HG03342 (cell line): Measurements from ENCODE around the gene FLVCR2.

Experiments used
- ATAC-seq: cut with Tn5 transposase; IDR thresholded peaks from one replicate; pipeline ENCODE4 v1.9.1; 2021; ENCODE audit warnings: mild to moderate bottlenecking, moderate library complexity; ENCODE audit not compliant: unreplicated experiment

The FLVCR2 gene

GRCh38 chr14:75553761-75554364, 24.6 kb upstream of the FLVCR2 start:
- ATAC-seq, result no peak

DNA sequence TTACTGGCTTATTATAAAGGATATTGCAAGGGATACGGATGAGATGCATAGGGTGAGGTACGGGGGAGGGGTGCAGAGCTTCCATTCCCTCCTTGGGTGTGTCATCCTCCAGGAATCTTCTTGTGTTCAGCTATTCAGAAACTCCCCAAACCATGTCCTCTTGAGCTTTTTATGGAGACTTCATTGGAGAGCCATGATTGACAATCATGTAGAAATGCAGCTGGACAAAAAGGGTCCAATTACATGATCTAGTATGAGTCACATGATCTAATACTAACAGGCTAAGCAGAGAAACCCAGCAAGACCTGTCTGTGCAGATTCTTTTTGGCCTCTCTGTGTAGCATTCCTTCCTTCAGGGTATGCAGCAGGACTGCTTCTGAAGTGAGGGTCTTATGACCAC, 23.9 kb upstream of the FLVCR2 start:
- ATAC-seq, result no peak

- no peak for ATAC-seq
Measured at GRCh38 chr14:75558440-75558839, 20.0 kb upstream of the FLVCR2 start.

DNA sequence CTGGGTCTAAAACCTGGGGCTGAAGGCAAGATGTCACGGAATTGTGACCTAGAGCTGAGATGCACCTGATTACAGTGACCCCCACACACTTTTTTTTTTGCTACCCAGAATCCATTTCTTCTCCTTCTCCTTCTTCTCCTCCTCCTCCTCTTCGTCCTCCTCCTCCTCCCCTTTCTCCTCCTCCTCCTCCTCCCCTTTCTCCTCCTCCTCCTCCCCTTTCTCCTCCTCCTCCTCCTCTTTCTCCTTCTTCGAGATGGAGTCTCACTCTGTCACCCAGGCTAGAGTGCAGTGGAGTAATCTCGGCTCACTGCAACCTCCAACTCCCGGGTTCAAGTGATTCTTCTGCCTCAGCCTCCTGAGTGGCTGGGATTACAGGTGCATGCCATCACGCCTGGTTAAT, 19.4 kb upstream of the FLVCR2 start:
- ATAC-seq, result no peak

DNA sequence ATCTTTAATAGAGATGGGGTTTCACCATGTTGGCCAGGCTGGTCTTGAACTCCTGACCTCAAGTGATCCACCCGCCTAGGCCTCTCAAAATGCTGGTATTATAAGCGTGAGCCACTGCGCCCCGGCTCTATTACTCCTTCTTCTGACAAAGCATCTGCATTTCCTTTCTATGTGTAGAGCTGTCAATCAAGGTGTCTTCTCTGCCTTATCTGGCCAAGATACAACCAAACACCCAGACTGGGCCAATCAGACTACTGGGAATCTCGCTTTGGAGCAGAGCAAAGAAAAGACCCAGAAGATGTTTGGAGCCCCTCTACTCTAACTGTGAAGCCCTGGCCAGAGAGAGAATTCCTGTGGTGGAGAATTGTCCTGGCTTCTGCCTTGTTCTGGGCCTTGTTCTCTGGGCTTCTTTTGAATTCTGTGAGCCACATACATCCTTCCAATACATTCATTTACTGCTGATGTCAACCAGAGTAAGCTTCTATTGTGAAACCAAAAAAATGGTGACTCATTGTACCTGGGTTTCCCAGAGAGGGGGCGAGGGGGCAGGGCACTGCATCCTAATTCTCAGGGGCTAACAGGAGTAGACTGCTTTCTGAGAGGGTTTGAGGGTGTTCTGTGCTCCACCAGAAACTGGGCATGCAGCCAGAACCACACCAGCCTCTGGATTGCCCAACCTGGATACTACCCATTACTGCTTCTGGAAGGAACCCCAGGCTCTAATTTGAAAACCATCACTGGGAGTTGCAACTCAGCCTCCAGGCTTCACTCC, 18.8 kb upstream of the FLVCR2 start:
- no peak for ATAC-seq

DNA sequence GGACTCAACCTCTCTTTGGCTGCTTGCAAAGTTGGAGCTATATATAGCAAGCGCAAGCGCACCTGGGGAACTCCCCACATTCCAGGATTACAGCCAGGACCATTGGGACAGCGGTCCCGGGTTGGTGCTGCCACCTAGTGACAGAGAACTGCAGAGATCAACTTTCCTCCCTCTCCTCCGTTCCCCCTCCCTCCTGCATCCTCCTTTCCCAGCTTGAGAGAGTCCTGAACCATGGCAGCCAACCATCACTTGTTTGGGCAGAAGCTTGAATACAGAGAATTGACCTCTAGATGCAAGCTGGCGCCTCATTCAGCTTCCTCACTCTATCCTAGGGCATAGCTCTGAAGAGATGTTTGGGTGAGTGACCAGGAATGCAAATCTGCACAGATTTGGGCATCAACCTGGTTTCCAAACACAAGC, 17.4 kb upstream of the FLVCR2 start:
- peak; percentile 53 for ATAC-seq

DNA sequence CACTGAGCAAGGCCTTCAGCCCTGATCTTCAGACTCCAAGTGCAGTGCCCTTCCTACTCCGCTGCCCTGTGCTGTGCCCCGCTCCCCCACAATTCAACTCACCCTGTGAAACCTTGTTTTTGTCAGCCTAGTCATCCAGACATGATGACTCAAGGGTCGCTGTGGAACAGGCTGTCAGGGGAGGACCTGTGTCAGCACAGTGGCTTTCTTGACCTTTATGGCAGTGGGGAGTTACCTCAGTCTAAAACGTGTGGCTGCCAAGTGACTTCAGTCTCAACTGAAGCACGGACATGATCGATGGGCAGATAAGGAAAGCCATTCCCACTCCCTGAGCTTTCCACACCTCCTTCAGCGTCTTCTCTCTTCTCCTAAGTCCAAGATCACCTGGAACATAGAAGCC, 16.3 kb upstream of the FLVCR2 start:
- ATAC-seq, result no peak

GRCh38 chr14:75562489-75562888, 15.9 kb upstream of the FLVCR2 start:
- no peak for ATAC-seq

DNA sequence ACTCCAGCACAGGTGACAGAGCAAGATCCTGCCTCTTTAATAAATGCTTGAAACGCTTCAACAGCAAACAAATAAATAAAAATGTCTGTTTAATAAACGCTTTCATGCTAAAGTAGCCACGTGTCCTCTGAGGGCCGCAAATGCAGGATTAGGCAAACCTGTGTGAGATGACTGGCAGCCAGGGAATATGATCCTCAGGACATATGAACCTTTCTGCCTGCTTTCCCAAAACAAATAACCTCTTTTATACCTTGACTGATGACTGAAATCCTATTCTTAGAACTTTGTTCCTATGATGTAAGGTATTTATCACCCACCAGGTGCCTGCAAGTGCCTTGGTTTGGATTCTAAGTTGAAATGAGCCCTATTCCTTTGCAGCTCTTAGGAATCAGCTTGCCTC, 14.5 kb upstream of the FLVCR2 start:
- ATAC-seq, result no peak

GRCh38 chr14:75565056-75565455, 13.4 kb upstream of the FLVCR2 start:
- ATAC-seq, result no peak

GRCh38 chr14:75566321-75566720, 12.1 kb upstream of the FLVCR2 start:
- no peak for ATAC-seq

GRCh38 chr14:75566752-75567151, 11.7 kb upstream of the FLVCR2 start:
- ATAC-seq, result no peak

DNA sequence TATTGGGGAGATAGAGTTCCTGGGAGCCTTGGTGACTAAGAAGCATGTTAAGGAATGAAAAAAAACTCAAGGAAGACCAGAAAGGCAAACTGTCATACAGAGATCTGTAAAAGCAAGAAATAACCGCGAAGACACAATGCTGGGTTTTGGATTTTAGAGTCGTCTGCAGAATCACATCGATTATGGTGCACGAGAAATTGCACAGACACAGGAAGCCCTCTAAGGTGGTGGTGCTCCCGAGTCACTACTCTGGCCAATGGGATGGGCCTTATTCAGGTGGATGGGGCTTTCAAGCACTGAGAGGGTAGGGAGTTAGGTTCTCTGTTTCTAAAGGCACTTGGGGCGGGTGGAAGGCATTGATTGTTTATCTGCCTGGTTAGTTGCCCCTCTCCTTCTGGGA, 10.3 kb upstream of the FLVCR2 start:
- no peak for ATAC-seq

- no peak for ATAC-seq
Measured at GRCh38 chr14:75568791-75569190, 9.6 kb upstream of the FLVCR2 start.

GRCh38 chr14:75570797-75571196, 7.6 kb upstream of the FLVCR2 start:
- no peak for ATAC-seq

- ATAC-seq, result no peak
Measured at GRCh38 chr14:75572104-75572503, 6.3 kb upstream of the FLVCR2 start.

- no peak for ATAC-seq
Measured at GRCh38 chr14:75577090-75577489, 1.3 kb upstream of the FLVCR2 start.

- ATAC-seq, result peak; percentile 84
Measured at GRCh38 chr14:75577729-75578101, 705 bp upstream of the FLVCR2 start.

- ATAC-seq, result no peak
Measured at GRCh38 chr14:75578786-75579337, 442 bp downstream of the FLVCR2 start.

DNA sequence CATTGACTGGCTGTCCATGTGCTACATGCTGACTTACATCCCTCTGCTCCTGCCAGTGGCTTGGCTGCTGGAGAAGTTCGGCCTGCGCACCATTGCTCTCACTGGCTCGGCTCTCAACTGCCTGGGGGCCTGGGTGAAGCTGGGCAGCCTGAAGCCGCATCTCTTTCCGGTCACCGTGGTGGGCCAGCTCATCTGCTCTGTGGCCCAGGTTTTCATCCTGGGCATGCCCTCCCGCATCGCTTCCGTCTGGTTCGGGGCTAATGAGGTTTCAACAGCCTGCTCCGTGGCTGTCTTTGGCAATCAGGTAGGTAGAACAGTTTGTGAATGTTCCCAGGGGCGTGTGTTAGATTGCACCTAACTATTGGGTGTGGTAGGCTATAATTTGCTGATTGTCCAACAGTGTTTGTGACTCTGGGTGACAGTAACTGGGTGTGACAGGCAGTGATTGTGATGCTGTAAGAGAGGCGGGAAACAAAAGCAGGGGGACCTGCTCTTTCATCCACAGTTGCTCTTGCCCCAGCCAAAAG, 981 bp downstream of the FLVCR2 start:
- ATAC-seq, result no peak

GRCh38 chr14:75579882-75580281, 1.5 kb downstream of the FLVCR2 start:
- ATAC-seq, result no peak

- ATAC-seq, result no peak
Measured at GRCh38 chr14:75587388-75587787, 9.0 kb downstream of the FLVCR2 start.
